ENCODE data around the gene APOF. TPM values are rescaled to one million over a fixed set of nuclear protein-coding genes. Genes with fewer than 3 reads are reported as not detected.

The APOF gene
- total and polyA plus RNA-seq, 9 of the 15 experiments (the other 6 are each of a cell fraction or from before 2014, with no cell fraction given): 0.09 to 0.15 (median 0.12) TPM; not detected in 5

- TF ChIP-seq ZBTB8A (IDR thresholded peaks at IDR 0.05; ENCODE audit: partially characterized antibody) (no peak), NFRKB (IDR thresholded peaks at IDR 0.05; ENCODE audit: low read depth) (peak; percentile 88; the same call in 1 of the 2 replicates), NR0B1 (IDR thresholded peaks at IDR 0.05; ENCODE audit: partially characterized antibody) (no peak), STAG1 (CRISPR knock-in tag; IDR thresholded peaks at IDR 0.05; ENCODE audit: borderline replicate concordance) (no peak), LARP7 (IDR thresholded peaks at IDR 0.05) (0 out of 2 replicates have a peak, but pooled peaks have one; percentile 46), TEAD2 (tag; IDR thresholded peaks at IDR 0.05) (0 out of 2 replicates have a peak, but pooled peaks have one; percentile 21), L3MBTL2 (IDR thresholded peaks at IDR 0.05) (peak; percentile 91), RBM22 (IDR thresholded peaks at IDR 0.05; ENCODE audit: low read depth, low read length, poor library complexity, severe bottlenecking) (no peak), DACH1 (IDR thresholded peaks at IDR 0.05; ENCODE audit: partially characterized antibody) (no peak), POLR2G (IDR thresholded peaks at IDR 0.05; ENCODE audit: low read depth, low read length) (peak; percentile 94), MAX (CRISPR knock-in tag; IDR thresholded peaks at IDR 0.05) (peak; percentile 81; the same call in 1 of the 2 replicates), PYGO2 (tag; IDR thresholded peaks at IDR 0.05) (peak; percentile 10; the same call in 1 of the 2 replicates), NCOR1 (IDR thresholded peaks at IDR 0.05) (peak; percentile 36; the same call in 1 of the 2 replicates), ESRRA (IDR thresholded peaks at IDR 0.05; ENCODE audit: borderline replicate concordance, low read depth) (peak; percentile 58; the same call in 1 of the 2 replicates), ZFP1 (CRISPR knock-in tag; IDR thresholded peaks at IDR 0.05) (no peak), RB1 (IDR thresholded peaks at IDR 0.05; ENCODE audit: low read depth) (peak; percentile 9; the same call in 1 of the 2 replicates), CREB1 (IDR thresholded peaks at IDR 0.05) (peak; percentile 86), CREB1 (CRISPR knock-in tag; IDR thresholded peaks at IDR 0.05) (peak; percentile 76), RAD21 (CRISPR knock-in tag; conservative IDR thresholded peaks at IDR 0.05 in 1 of 2, IDR thresholded peaks at IDR 0.05 in 1 of 2) (peak; percentile 18 to 31; a peak in 3 of 4 replicates), PHF20 (IDR thresholded peaks at IDR 0.05; ENCODE audit: partially characterized antibody) (peak; percentile 30)
- TF ChIP-seq, protein P1, sequence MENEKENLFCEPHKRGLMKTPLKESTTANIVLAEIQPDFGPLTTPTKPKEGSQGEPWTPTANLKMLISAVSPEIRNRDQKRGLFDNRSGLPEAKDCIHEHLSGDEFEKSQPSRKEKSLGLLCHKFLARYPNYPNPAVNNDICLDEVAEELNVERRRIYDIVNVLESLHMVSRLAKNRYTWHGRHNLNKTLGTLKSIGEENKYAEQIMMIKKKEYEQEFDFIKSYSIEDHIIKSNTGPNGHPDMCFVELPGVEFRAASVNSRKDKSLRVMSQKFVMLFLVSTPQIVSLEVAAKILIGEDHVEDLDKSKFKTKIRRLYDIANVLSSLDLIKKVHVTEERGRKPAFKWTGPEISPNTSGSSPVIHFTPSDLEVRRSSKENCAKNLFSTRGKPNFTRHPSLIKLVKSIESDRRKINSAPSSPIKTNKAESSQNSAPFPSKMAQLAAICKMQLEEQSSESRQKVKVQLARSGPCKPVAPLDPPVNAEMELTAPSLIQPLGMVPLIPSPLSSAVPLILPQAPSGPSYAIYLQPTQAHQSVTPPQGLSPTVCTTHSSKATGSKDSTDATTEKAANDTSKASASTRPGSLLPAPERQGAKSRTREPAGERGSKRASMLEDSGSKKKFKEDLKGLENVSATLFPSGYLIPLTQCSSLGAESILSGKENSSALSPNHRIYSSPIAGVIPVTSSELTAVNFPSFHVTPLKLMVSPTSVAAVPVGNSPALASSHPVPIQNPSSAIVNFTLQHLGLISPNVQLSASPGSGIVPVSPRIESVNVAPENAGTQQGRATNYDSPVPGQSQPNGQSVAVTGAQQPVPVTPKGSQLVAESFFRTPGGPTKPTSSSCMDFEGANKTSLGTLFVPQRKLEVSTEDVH (IDR thresholded peaks at IDR 0.05; ENCODE audit: low read depth, partially characterized antibody): peak; percentile 88
- TF ChIP-seq, protein P2, sequence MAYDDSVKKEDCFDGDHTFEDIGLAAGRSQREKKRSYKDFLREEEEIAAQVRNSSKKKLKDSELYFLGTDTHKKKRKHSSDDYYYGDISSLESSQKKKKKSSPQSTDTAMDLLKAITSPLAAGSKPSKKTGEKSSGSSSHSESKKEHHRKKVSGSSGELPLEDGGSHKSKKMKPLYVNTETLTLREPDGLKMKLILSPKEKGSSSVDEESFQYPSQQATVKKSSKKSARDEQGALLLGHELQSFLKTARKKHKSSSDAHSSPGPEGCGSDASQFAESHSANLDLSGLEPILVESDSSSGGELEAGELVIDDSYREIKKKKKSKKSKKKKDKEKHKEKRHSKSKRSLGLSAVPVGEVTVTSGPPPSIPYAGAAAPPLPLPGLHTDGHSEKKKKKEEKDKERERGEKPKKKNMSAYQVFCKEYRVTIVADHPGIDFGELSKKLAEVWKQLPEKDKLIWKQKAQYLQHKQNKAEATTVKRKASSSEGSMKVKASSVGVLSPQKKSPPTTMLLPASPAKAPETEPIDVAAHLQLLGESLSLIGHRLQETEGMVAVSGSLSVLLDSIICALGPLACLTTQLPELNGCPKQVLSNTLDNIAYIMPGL (CRISPR knock-in tag; IDR thresholded peaks at IDR 0.05): no peak
These were observed 28.8 kb downstream of the APOF start, which contains the start of gene PAN2 (continued) for GRCh38 chr12:56333679-56334489.

Data from K562 (cell line).